GM12801 (cell line): ENCODE data around the gene PITPNC1.

Experiments used
- TF ChIP-seq, protein P1 (sequence below): IDR thresholded peaks from one replicate; pipeline ENCODE4 v1.5.1; 2011; ENCODE audit warnings: control low read depth; ENCODE audit not compliant: insufficient read length; ENCODE audit errors: extremely low read depth

The PITPNC1 gene

GRCh38 chr17:67388986-67389385 lies 11.9 kb downstream of the PITPNC1 start:
- TF ChIP-seq, protein P1, sequence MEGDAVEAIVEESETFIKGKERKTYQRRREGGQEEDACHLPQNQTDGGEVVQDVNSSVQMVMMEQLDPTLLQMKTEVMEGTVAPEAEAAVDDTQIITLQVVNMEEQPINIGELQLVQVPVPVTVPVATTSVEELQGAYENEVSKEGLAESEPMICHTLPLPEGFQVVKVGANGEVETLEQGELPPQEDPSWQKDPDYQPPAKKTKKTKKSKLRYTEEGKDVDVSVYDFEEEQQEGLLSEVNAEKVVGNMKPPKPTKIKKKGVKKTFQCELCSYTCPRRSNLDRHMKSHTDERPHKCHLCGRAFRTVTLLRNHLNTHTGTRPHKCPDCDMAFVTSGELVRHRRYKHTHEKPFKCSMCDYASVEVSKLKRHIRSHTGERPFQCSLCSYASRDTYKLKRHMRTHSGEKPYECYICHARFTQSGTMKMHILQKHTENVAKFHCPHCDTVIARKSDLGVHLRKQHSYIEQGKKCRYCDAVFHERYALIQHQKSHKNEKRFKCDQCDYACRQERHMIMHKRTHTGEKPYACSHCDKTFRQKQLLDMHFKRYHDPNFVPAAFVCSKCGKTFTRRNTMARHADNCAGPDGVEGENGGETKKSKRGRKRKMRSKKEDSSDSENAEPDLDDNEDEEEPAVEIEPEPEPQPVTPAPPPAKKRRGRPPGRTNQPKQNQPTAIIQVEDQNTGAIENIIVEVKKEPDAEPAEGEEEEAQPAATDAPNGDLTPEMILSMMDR, result no peak

DNA sequence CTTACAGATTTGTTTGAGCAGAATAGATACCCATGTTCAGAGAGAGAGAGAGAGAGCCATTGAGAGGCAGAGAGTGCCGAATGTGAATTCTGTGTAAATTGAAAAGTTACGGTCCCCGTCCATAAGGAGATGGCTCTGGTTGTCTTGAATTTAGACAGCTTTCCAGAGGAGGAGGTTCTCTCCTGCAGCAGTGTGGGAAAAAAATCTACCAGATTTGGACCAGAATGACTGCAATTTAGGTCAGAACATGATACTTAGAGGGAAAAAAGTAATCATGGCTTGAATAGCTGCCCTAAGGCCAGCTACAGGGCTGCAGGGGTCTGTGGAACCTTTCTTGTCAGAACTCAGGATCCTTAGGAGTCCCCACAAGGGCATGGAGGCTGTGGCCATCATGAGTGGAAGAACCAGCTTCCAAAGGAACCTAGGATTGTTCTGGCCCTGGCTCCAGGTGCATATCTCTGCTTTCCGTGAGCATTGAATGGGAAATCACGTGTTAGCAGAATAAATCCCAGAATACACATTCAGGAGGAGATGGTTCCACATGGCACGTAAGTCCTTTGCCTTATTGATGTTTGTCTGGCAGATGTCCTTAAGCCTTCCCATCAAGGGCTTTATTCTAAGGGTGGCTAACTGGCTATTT lies 13.0 kb downstream of the PITPNC1 start:
- TF ChIP-seq, protein P1, result no peak

- TF ChIP-seq, protein P1, result no peak
Measured at GRCh38 chr17:67390646-67391361, 13.7 kb downstream of the PITPNC1 start.

- TF ChIP-seq, protein P1, result no peak
Measured at GRCh38 chr17:67392111-67392510, 15.0 kb downstream of the PITPNC1 start.

DNA sequence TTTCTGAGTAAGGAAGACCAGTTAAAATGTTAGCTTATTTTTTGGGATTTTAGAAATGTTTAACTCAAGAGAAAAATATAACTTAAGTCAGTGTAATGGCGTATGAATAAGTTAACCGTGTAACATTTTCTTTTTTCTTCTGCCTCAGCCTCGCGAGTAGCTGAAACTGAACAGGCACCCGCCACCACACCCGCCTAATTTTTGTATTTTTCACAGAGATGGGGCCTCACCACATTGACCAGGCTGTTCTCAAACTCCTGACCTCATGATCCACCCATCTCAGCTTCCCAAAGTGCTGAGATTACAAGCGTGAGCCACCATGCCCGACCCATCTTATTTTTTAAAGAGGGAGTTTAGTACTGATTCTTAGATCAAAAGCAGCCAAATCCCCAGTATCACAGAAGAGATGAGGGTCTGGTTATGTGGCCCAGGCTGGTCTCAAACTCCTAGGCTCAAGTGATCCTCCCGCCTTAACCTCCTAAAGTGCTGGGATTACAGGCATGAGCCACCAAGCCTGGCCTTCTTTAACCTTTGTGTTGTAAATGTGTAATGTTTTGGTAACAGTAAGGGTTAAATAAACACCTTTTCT lies 16.8 kb downstream of the PITPNC1 start:
- TF ChIP-seq, protein P1, result no peak

DNA sequence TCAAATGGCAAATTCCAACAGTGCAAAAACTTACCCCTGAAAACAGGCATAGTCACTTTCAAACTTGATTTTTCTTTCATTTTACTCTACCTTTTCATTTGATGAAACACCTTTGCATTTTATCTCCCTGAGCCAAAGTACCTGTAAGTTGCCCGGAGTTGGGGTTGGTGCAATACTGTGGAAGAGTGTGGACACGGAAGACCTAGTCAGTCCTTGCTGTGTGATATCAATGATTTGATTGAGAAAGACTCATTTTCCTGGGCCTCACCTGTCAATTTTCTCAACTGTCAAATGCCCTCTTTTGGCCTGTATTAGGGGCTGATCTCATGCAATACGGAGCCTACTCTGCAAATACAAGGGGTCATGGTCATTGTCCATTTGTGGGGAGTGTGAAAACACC lies 22.6 kb downstream of the PITPNC1 start:
- TF ChIP-seq, protein P1, result no peak

DNA sequence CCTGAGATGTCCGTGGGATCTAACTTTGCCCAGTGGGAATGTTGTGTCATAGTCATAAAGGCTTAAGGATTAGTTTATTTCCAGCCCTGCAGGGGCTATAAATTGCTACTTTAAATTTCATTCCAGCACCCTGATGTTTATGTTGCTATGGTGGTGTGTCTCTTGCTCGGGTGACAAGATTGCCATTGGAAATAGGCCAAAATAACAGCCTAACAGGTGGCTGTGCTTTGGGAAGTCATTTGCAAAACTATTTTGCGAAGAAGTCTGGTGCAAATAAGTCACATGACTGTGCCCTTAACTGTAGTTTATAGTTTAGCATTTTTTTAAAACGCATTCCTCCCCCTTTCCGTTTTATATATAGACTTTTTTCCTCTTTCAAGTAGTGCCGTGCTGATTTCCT lies 23.1 kb downstream of the PITPNC1 start:
- TF ChIP-seq, protein P1, result no peak
